CD4-positive, alpha-beta T cell (primary cell): ENCODE measurements around the gene GEMIN7. TPM values are rescaled to one million over a fixed set of nuclear protein-coding genes. Genes with fewer than 3 reads are reported as not detected.
A peak's percentile ranks its signal among the peaks of the same experiment; 100 is the strongest.

Experiments used
- ATAC-seq: fragments of 200-7000 bp; cut with Tn5 transposase; one replicate; pipeline ENCODE4 v1.10.0; 2022; ENCODE audit warnings: mild to moderate bottlenecking; ENCODE audit not compliant: poor library complexity
- CTCF ChIA-PET: fragments of 350-600 bp; sonication (Branson Sonifier 250); formaldehyde crosslinking; loops from one replicate; lab custom pipeline; 2021; ENCODE audit warnings: antibody characterized with exemption, inconsistent platforms; lab: Charles Lee
- POLR2A ChIA-PET: fragments of 350-600 bp; sonication (Branson Sonifier 250); formaldehyde crosslinking; loops from one replicate; lab custom pipeline; 2021; ENCODE audit warnings: antibody characterized with exemption, inconsistent platforms; lab: Charles Lee
- DNase-seq, 14 experiments: peaks; one replicate each; pipeline ENCODE4 v3.0.0-alpha.2; 2013 to 2020; ENCODE audit warnings: mixed read lengths in 2 of 14
- H3K27ac ChIP-seq, 2 donors: one replicate each; pipeline versions ENCODE4 v1.5.1 to v1.7.0; 2013; ENCODE audit warnings: low read length in 2 of 2, low read depth in 1 of 2, mild to moderate bottlenecking in 1 of 2
- H3K27me3 ChIP-seq, 2 experiments: 1 replicate in 1 of 2; 2 replicates in 1 of 2; pipeline versions ENCODE4 v1.6.1 to v1.7.0; 2013; ENCODE audit warnings: low read length in 2 of 2, control low read depth in 1 of 2, mild to moderate bottlenecking in 1 of 2, moderate library complexity in 1 of 2; ENCODE audit not compliant: insufficient read depth in 2 of 2, control insufficient read depth in 1 of 2
- H3K36me3 ChIP-seq: one replicate; pipeline ENCODE4 v1.6.1; 2013; ENCODE audit warnings: low read length, control low read depth; ENCODE audit not compliant: insufficient read depth
- H3K4me1 ChIP-seq: one replicate; pipeline ENCODE4 v1.6.1; 2013; ENCODE audit warnings: low read length, control low read depth; ENCODE audit not compliant: insufficient read depth
- H3K4me3 ChIP-seq: one replicate; pipeline ENCODE4 v1.5.1; 2013; ENCODE audit warnings: mild to moderate bottlenecking, low read length, moderate library complexity
- H3K9me3 ChIP-seq, 2 experiments: 1 replicate in 1 of 2; 2 replicates in 1 of 2; pipeline versions ENCODE4 v1.6.1 to v1.7.0; 2013; ENCODE audit warnings: low read length in 2 of 2, mild to moderate bottlenecking in 2 of 2, control low read depth in 1 of 2, moderate library complexity in 1 of 2; ENCODE audit not compliant: control insufficient read depth in 1 of 2, insufficient read depth in 1 of 2
- H3K27ac Mint-ChIP-seq: one replicate; pipeline ENCODE4 v1.8.0; 2020; ENCODE audit warnings: mixed read lengths
- H3K27me3 Mint-ChIP-seq: one replicate; pipeline ENCODE4 v1.8.0; 2021; ENCODE audit warnings: mixed read lengths
- H3K36me3 Mint-ChIP-seq: one replicate; pipeline ENCODE4 v1.8.0; 2021; ENCODE audit warnings: low read depth, mixed read lengths
- H3K4me1 Mint-ChIP-seq: one replicate; pipeline ENCODE4 v1.8.0; 2021; ENCODE audit warnings: low read depth, mixed read lengths
- H3K4me3 Mint-ChIP-seq: one replicate; pipeline ENCODE4 v1.8.0; 2020; ENCODE audit warnings: mild to moderate bottlenecking, mixed read lengths
- H3K9me3 Mint-ChIP-seq: one replicate; pipeline ENCODE4 v1.8.0; 2020; ENCODE audit warnings: mixed read lengths
- CTCF ChIP-seq: fragments of 200-600 bp; IDR thresholded peaks from one replicate; pipeline ENCODE4 v1.8.0; 2022; ENCODE audit warnings: antibody characterized with exemption, mild to moderate bottlenecking
- intact Hi-C, 2 experiments: fragments of 100-400 bp; cut with DNase I in 1 of 2; cut with micrococcal nuclease in 1 of 2; formaldehyde crosslinking; loops; one replicate each; pipeline versions ENCODE4 v1.15.1 to v1.9.0; 2023 to 2025; cut with DNase I, micrococcal nuclease
- total RNA-seq, 174 experiments: library from RNA in 2 of 174; stranded (reverse) in 2 of 174; gene quantifications; one replicate each; pipeline ENCODE4 v1.2.3 and lab custom pipeline; 2021 to 2026

GEMIN7 gene
- total RNA-seq, 2 experiments from 2014 or later, result 4.0 to 4.8 TPM

- no peak for ATAC-seq
- peaks cover 14% of the 10 kb centered on the region for H3K36me3 Mint-ChIP-seq
- H3K4me3 Mint-ChIP-seq, result peak overlapping the region; percentile 85
- H3K27ac Mint-ChIP-seq, result peak overlapping the region; percentile 33
- Histone ChIP-seq H3K4me1 (peaks cover 60% of the 10 kb centered on the region), H3K27me3 (no peaks in the 10 kb centered on the region), H3K4me3 (peak overlapping the region; percentile 47), H3K9me3 (no peaks in the 10 kb centered on the region), H3K27ac (peak overlapping the region; percentile 32 to 65), H3K36me3 (peaks cover 5% of the 10 kb centered on the region)
- H3K27me3 Mint-ChIP-seq, result no peaks in the 10 kb centered on the region
- no peaks in the 10 kb centered on the region for H3K9me3 Mint-ChIP-seq
- intact Hi-C loops, result no loop called here
- H3K4me1 Mint-ChIP-seq, result peaks cover 42% of the 10 kb centered on the region
- DNase-seq, result peak in 3 of 14 experiments; percentile 20 to 33 (median 28)
- POLR2A ChIA-PET, result interaction anchor here (2.8 to 4.0 kb wide), 2 partner anchors 14 to 15 kb away, joined by 9 to 49 read pairs; partner anchors contain the start of gene PPP1R37
- no peak for TF ChIP-seq CTCF
- CTCF ChIA-PET, result interaction anchor here (1.1 kb wide), 1 partner anchor 18 kb away, joined by 3 read pairs; no protein-coding TSS in a partner anchor
Observed at GRCh38 chr19:45076851-45077730, 2.0 kb upstream of the GEMIN7 start.

GRCh38 chr19:45078390-45079062 is 534 bp upstream of the GEMIN7 start:
- DNase-seq (no peak), ATAC-seq (no peak)
- Mint-ChIP-seq H3K36me3 (peaks cover 17% of the 10 kb centered on the region), H3K9me3 (no peaks in the 10 kb centered on the region), H3K4me1 (peaks cover 45% of the 10 kb centered on the region), H3K4me3 (peak overlapping the region; percentile 93), H3K27ac (no peak overlapping the region), H3K27me3 (no peaks in the 10 kb centered on the region)
- Histone ChIP-seq H3K4me1 (peaks cover 62% of the 10 kb centered on the region), H3K36me3 (peaks cover 9% of the 10 kb centered on the region), H3K27me3 (no peaks in the 10 kb centered on the region), H3K9me3 (no peaks in the 10 kb centered on the region), H3K27ac (peak overlapping the region in 1 of 2 donors; percentile 75), H3K4me3 (peak overlapping the region; percentile 93)
- TF ChIP-seq CTCF, result no peak
- ChIA-PET CTCF (interaction anchor here (1.0 to 2.4 kb wide), 2 partner anchors 14 to 47 kb away, joined by 3 to 15 read pairs; partner anchors contain the start of gene PPP1R37), POLR2A (interaction anchor here (0.7 to 4.0 kb wide), 4 partner anchors 14 to 232 kb away, joined by 3 to 49 read pairs (median 3); partner anchors contain the start of genes CLASRP, NECTIN2 and PPP1R37)
- intact Hi-C loops, result loop anchor here (1.0 to 2.0 kb wide), 3 partner anchors 14 to 101 kb away; partner anchors contain the start of genes CLASRP (in 1 of the 2) and PPP1R37 (in 1 of the 2)

- peak in 1 of 14 experiments; percentile 24 for DNase-seq
- ChIA-PET POLR2A (interaction anchor here (0.7 to 4.0 kb wide), 4 partner anchors 12 to 180 kb away, joined by 3 to 49 read pairs (median 4); partner anchors contain the start of genes BLOC1S3, PPP1R37 and TRAPPC6A), CTCF (interaction anchor here (1.0 to 2.4 kb wide), 3 partner anchors 12 to 45 kb away, joined by 3 to 15 read pairs (median 5); partner anchors contain the start of gene PPP1R37)
- H3K27ac ChIP-seq, result peak overlapping the region in 1 of 2 donors; percentile 41
- no peaks in the 10 kb centered on the region for H3K27me3 ChIP-seq
- no peaks in the 10 kb centered on the region for H3K9me3 Mint-ChIP-seq
- peaks cover 18% of the 10 kb centered on the region for H3K36me3 Mint-ChIP-seq
- intact Hi-C loops, result loop anchor here (1.0 to 10.0 kb wide), 4 partner anchors 13 to 915 kb away; partner anchors contain the start of genes CCDC61 (in 1 of the 2), CLASRP (in 1 of the 2) and PPP1R37 (in 1 of the 2)
- H3K4me3 Mint-ChIP-seq, result peak overlapping the region; percentile 93
- H3K36me3 ChIP-seq, result peaks cover 9% of the 10 kb centered on the region
- peaks cover 45% of the 10 kb centered on the region for H3K4me1 Mint-ChIP-seq
- no peak for ATAC-seq
- peaks cover 60% of the 10 kb centered on the region for H3K4me1 ChIP-seq
- H3K27me3 Mint-ChIP-seq, result no peaks in the 10 kb centered on the region
- H3K27ac Mint-ChIP-seq, result peak overlapping the region; percentile 79
- peak overlapping the region; percentile 93 for H3K4me3 ChIP-seq
- H3K9me3 ChIP-seq, result no peaks in the 10 kb centered on the region
- TF ChIP-seq CTCF, result no peak
Observed at GRCh38 chr19:45079911-45080370, 881 bp downstream of the GEMIN7 start.
